Measurements from ENCODE around the gene MRI1.

Gene MRI1

DNA sequence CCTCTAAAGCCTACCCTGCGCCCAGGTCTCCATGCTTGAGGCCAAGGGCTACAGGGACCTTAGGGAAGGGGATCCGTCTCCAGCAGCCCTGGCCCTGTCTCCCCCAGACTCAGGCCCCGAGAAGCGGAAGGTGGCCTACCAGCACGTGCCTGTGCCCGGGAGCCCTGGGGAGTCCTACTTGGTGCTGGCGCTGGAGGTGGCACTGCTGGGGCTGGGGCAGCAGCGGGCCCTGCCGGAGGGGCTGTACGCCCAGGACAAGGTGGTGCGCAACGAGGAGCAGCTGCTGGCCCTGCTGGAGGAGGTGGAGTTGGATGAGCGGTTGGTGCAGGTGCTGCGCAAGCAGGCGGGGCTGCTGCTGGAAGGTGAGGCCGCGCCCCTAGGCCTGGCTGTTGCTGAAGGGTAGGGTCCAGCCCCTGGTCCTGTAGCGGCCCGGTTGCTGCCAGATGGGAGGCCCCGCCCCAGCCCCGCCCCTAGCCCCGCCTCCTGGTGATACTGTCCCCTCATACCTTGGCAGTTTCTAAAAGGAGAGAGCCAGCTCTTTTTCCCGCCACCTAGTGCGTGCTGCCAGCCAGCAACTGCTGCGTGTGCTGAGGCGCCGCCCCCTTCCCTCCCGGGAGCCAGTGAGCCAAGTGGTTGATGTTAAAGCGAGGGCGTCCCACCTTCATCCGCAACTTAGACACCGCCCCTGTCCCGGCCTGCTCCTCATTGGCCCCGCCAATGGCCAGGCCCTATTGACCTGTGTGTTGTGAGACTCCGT lies 53.5 kb downstream of the MRI1 start:
- no peak overlapping the region for H3K27ac ChIP-seq (ENCODE audit: insufficient read depth in 1 of 2, low read depth in 1 of 2, low read length in 2 of 2, poor library complexity in 1 of 2, severe bottlenecking in 2 of 2)
- CTCF ChIA-PET: interaction anchor here (1.2 kb wide), 1 partner anchor 10 kb away, joined by 5 read pairs; no protein-coding TSS in a partner anchor
- POLR2A ChIA-PET: interaction anchor here (1.0 kb wide), 1 partner anchor 46 kb away, joined by 3 read pairs; no protein-coding TSS in a partner anchor
- peak overlapping the region in 1 of 7 experiments; percentile 51 for H3K4me3 ChIP-seq (ENCODE audit: control insufficient read depth in 1 of 7, extremely low read depth in 1 of 7, insufficient read depth in 4 of 7, low read depth in 2 of 7, low read length in 6 of 7)
- H3K36me3 ChIP-seq (ENCODE audit: control insufficient read depth in 4 of 4, insufficient read depth in 4 of 4, low read length in 3 of 4): peaks cover 3 to 31% (median 23%) of the 10 kb centered on the region in 4 experiments
- WGBS (ENCODE audit: insufficient coverage): 60% methylated on average over 30 of the region's 35 CpGs
- peaks cover 0 to 20% (median 11%) of the 10 kb centered on the region in 4 experiments for H3K4me1 ChIP-seq (ENCODE audit: control extremely low read depth in 1 of 4, control insufficient read depth in 4 of 4, insufficient read depth in 4 of 4, low read length in 3 of 4)
- DNase-seq: peak in 2 of 3 donors; percentile 77 to 81
- no peaks in the 10 kb centered on the region for H3K27me3 ChIP-seq (replicated peaks in 2 of 5; ENCODE audit: control insufficient read depth in 4 of 5, insufficient read depth in 5 of 5, low read length in 4 of 5)
- H3K9me3 ChIP-seq (ENCODE audit: control extremely low read depth in 1 of 5, control insufficient read depth in 4 of 5, insufficient read depth in 2 of 5, low read depth in 1 of 5, low read length in 4 of 5): no peaks in the 10 kb centered on the region

DNA sequence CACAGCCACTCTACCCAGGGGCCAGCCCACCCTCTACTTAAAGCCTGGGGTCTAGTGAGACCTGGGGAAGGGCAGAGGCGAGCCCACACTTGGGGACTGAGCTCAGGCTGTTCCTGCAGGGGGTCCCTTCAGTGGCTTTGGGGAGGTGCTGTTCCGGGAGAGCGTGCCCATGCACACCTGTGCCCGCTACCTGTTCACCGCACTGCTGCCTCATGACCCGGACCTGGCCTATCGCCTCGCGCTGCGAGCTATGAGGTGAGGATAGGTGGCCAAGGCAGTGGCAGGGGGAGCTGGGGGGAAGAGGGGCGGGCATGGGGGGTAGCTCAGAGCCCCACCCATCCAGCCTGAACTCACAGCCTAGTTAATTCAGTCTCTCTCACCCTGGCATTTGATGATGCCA lies 54.9 kb downstream of the MRI1 start:
- no peak for DNase-seq

DNA sequence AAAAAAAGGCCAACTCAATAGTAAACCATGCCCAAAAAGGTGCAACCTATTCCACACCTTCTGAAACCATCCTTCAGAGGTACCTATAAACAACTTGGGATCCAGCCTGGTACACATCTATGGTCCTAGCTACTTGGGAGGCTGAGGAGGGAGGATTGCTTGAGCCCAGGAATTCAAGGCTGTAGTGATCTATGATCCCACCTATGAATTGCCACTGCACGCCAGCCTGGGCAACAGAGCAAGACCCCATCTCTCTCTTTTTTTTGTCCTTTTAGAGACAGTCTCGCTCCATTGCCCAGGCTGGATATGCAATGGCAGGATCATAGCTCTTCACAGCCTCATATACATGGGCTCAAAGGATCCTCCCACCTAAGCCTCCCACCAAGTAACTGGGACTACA lies 57.0 kb downstream of the MRI1 start:
- Histone ChIP-seq H3K27me3 (replicated peaks in 2 of 5; ENCODE audit: control insufficient read depth in 4 of 5, insufficient read depth in 5 of 5, low read length in 4 of 5) (no peaks in the 10 kb centered on the region), H3K4me1 (ENCODE audit: control extremely low read depth in 1 of 4, control insufficient read depth in 4 of 4, insufficient read depth in 4 of 4, low read length in 3 of 4) (peaks cover 0 to 13% (median 3%) of the 10 kb centered on the region in 4 experiments), H3K27ac (ENCODE audit: insufficient read depth in 1 of 2, low read depth in 1 of 2, low read length in 2 of 2, poor library complexity in 1 of 2, severe bottlenecking in 2 of 2) (no peak overlapping the region), H3K9me3 (ENCODE audit: control extremely low read depth in 1 of 5, control insufficient read depth in 4 of 5, insufficient read depth in 2 of 5, low read depth in 1 of 5, low read length in 4 of 5) (no peaks in the 10 kb centered on the region), H3K36me3 (ENCODE audit: control insufficient read depth in 4 of 4, insufficient read depth in 4 of 4, low read length in 3 of 4) (peaks cover 3 to 42% (median 14%) of the 10 kb centered on the region in 4 experiments), H3K4me3 (ENCODE audit: control insufficient read depth in 1 of 7, extremely low read depth in 1 of 7, insufficient read depth in 4 of 7, low read depth in 2 of 7, low read length in 6 of 7) (no peak overlapping the region)
- ChIA-PET POLR2A (no interaction called here), CTCF (interaction anchor here (1.0 to 1.3 kb wide), 3 partner anchors 15 to 43 kb away, joined by 3 to 5 read pairs (median 5); no protein-coding TSS in a partner anchor)
- no peak for DNase-seq
- 83% methylated on average over 1 of the region's 2 CpGs for WGBS (ENCODE audit: insufficient coverage)

More for the DNA sequence above, 54.9 kb downstream of the MRI1 start:
- WGBS (ENCODE audit: insufficient coverage): 96% methylated on average over 10 of the region's 11 CpGs
- ChIA-PET CTCF (interaction anchor here (0.8 kb wide), 1 partner anchor 9 kb away, joined by 3 read pairs; no protein-coding TSS in a partner anchor), POLR2A (no interaction called here)
- no peak overlapping the region for H3K4me3 ChIP-seq (ENCODE audit: control insufficient read depth in 1 of 7, extremely low read depth in 1 of 7, insufficient read depth in 4 of 7, low read depth in 2 of 7, low read length in 6 of 7)
- H3K36me3 ChIP-seq (ENCODE audit: control insufficient read depth in 4 of 4, insufficient read depth in 4 of 4, low read length in 3 of 4): peaks cover 7 to 35% (median 15%) of the 10 kb centered on the region in 4 experiments
- H3K27me3 ChIP-seq (replicated peaks in 2 of 5; ENCODE audit: control insufficient read depth in 4 of 5, insufficient read depth in 5 of 5, low read length in 4 of 5): no peaks in the 10 kb centered on the region
- H3K9me3 ChIP-seq (ENCODE audit: control extremely low read depth in 1 of 5, control insufficient read depth in 4 of 5, insufficient read depth in 2 of 5, low read depth in 1 of 5, low read length in 4 of 5): no peaks in the 10 kb centered on the region
- no peak overlapping the region for H3K27ac ChIP-seq (ENCODE audit: insufficient read depth in 1 of 2, low read depth in 1 of 2, low read length in 2 of 2, poor library complexity in 1 of 2, severe bottlenecking in 2 of 2)
- H3K4me1 ChIP-seq (ENCODE audit: control extremely low read depth in 1 of 4, control insufficient read depth in 4 of 4, insufficient read depth in 4 of 4, low read length in 3 of 4): peaks cover 0 to 20% (median 10%) of the 10 kb centered on the region in 4 experiments

DNA sequence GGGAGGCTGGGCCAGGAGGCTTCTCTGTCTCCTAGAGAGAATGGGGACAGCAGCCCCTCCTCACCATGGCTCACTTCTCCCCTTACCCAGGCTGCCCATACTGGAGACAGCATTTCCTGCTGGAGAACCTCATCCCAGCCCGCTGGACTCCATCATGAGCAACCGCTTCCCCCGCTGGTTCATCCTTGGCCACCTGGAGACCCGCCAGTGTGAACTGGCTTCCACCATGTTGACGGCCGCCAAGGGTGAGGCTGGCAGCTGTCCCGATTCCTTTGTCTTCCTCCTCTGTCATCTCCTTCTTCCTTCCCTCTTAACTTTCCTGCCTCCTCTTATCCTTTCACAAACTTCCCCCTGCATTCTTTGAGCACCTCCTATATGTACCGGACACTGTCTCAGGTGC lies 58.9 kb downstream of the MRI1 start:
- Histone ChIP-seq H3K27me3 (replicated peaks in 2 of 5; ENCODE audit: control insufficient read depth in 4 of 5, insufficient read depth in 5 of 5, low read length in 4 of 5) (no peaks in the 10 kb centered on the region), H3K4me3 (ENCODE audit: control insufficient read depth in 1 of 7, extremely low read depth in 1 of 7, insufficient read depth in 4 of 7, low read depth in 2 of 7, low read length in 6 of 7) (no peak overlapping the region), H3K36me3 (ENCODE audit: control insufficient read depth in 4 of 4, insufficient read depth in 4 of 4, low read length in 3 of 4) (peaks cover 6 to 40% (median 8%) of the 10 kb centered on the region in 4 experiments), H3K27ac (ENCODE audit: insufficient read depth in 1 of 2, low read depth in 1 of 2, low read length in 2 of 2, poor library complexity in 1 of 2, severe bottlenecking in 2 of 2) (no peak overlapping the region), H3K4me1 (ENCODE audit: control extremely low read depth in 1 of 4, control insufficient read depth in 4 of 4, insufficient read depth in 4 of 4, low read length in 3 of 4) (peaks cover 0 to 2% (median 0%) of the 10 kb centered on the region in 4 experiments), H3K9me3 (ENCODE audit: control extremely low read depth in 1 of 5, control insufficient read depth in 4 of 5, insufficient read depth in 2 of 5, low read depth in 1 of 5, low read length in 4 of 5) (no peaks in the 10 kb centered on the region)
- DNase-seq: no peak
- ChIA-PET CTCF (interaction anchor here (0.7 to 2.3 kb wide), 5 partner anchors 11 to 34 kb away, joined by 3 to 8 read pairs (median 4); no protein-coding TSS in a partner anchor), POLR2A (interaction anchor here (0.6 kb wide), 1 partner anchor 59 kb away, joined by 3 read pairs; the partner anchor contains the start of gene MRI1)
- 89% methylated on average over 8 of the region's 8 CpGs for WGBS (ENCODE audit: insufficient coverage)

Measured in common myeloid progenitor, CD34-positive (primary cell).